Stimulated activated CD8-positive, alpha-beta memory T cell treated with anti-CD3 and anti-CD28 coated beads, Interleukin-7, amount 100 ng/mL, for 48 hours (primary cell): ENCODE results near the gene ADAR.

ENCODE experiments used
- DNase-seq, 2 donors: peaks; one replicate each; pipeline ENCODE4 v3.0.0-alpha.2; 2020; ENCODE audit warnings: low read depth in 1 of 2; ENCODE audit errors: extremely low read depth in 1 of 2

Gene ADAR

GRCh38 chr1:154559466-154560044, 48.4 kb downstream of the ADAR start:
- peak; percentile 55 to 74 for DNase-seq

GRCh38 chr1:154558720-154559465, 49.1 kb downstream of the ADAR start:
- DNase-seq: peak; percentile 98 to 100

- DNase-seq: no peak
Observed at GRCh38 chr1:154557939-154558719, 49.9 kb downstream of the ADAR start, which contains the start of gene UBE2Q1. UBE2Q1 (minus strand) TSS chr1:154558662; CDS start chr1:154558553, 109 bp downstream.

GRCh38 chr1:154557248-154557938, 50.6 kb downstream of the ADAR start:
- DNase-seq: no peak

- no peak for DNase-seq
Observed at GRCh38 chr1:154556422-154556821, 51.6 kb downstream of the ADAR start.

GRCh38 chr1:154553056-154554030, 54.6 kb downstream of the ADAR start:
- no peak for DNase-seq

GRCh38 chr1:154552036-154552435, 56.0 kb downstream of the ADAR start:
- DNase-seq: no peak

GRCh38 chr1:154551474-154551873, 56.5 kb downstream of the ADAR start:
- DNase-seq: no peak

- DNase-seq: no peak
Observed at GRCh38 chr1:154550657-154551056, 57.3 kb downstream of the ADAR start.

- DNase-seq: no peak
Observed at GRCh38 chr1:154550070-154550469, 57.9 kb downstream of the ADAR start.

- no peak for DNase-seq
Observed at GRCh38 chr1:154549202-154549770, 58.7 kb downstream of the ADAR start.

GRCh38 chr1:154548028-154548427, 60.0 kb downstream of the ADAR start:
- no peak for DNase-seq

GRCh38 chr1:154547105-154547732, 60.8 kb downstream of the ADAR start:
- DNase-seq: no peak

- peak; percentile 32 to 35 for DNase-seq
Observed at GRCh38 chr1:154546264-154547063, 61.5 kb downstream of the ADAR start.

GRCh38 chr1:154541231-154541630, 66.8 kb downstream of the ADAR start:
- no peak for DNase-seq

- DNase-seq: no peak
Observed at GRCh38 chr1:154539486-154540483, 68.2 kb downstream of the ADAR start.

GRCh38 chr1:154536570-154536969, 71.4 kb downstream of the ADAR start:
- DNase-seq: no peak
